ENCODE data around the gene IPCEF1. TPM values are rescaled to one million over a fixed set of nuclear protein-coding genes. Genes with fewer than 3 reads are reported as not detected.

Gene IPCEF1
- total RNA-seq, 1 donor from 2014 or later: not detected

DNA sequence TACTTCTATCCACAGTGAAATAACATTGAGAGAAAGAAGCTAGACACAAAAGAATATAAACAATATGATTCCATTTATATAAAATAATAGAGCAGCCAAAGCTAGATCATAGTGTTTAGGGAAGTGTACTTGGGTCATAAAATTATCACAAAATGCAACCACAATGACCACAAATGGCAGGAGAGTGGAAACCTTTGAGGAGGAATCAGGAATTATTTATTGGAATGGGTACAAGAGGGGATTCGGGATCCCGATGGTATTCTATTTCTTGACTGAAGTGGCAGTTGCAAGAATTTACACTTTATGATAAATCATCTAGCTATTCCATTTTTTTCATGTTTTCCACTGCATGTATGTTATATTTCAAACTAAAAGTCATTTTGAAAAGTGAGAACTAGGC, 76.1 kb downstream of the IPCEF1 start:
- no peak for DNase-seq (ENCODE audit: low spot score in 2 of 2)
- peaks cover 0 to 7% of the 10 kb centered on the region in 2 donors for H3K9me3 ChIP-seq
- peaks cover 0 to 2% of the 10 kb centered on the region in 2 donors for H3K4me1 ChIP-seq
- intact Hi-C loops (cut with DNase I): no loop called here
- H3K27me3 ChIP-seq: no peaks in the 10 kb centered on the region
- TF ChIP-seq, protein P1, sequence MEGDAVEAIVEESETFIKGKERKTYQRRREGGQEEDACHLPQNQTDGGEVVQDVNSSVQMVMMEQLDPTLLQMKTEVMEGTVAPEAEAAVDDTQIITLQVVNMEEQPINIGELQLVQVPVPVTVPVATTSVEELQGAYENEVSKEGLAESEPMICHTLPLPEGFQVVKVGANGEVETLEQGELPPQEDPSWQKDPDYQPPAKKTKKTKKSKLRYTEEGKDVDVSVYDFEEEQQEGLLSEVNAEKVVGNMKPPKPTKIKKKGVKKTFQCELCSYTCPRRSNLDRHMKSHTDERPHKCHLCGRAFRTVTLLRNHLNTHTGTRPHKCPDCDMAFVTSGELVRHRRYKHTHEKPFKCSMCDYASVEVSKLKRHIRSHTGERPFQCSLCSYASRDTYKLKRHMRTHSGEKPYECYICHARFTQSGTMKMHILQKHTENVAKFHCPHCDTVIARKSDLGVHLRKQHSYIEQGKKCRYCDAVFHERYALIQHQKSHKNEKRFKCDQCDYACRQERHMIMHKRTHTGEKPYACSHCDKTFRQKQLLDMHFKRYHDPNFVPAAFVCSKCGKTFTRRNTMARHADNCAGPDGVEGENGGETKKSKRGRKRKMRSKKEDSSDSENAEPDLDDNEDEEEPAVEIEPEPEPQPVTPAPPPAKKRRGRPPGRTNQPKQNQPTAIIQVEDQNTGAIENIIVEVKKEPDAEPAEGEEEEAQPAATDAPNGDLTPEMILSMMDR (IDR thresholded peaks at IDR 0.05): no peak
- H3K36me3 ChIP-seq: no peaks in the 10 kb centered on the region
- H3K27ac ChIP-seq: no peak overlapping the region
- H3K4me3 ChIP-seq: no peak overlapping the region

DNA sequence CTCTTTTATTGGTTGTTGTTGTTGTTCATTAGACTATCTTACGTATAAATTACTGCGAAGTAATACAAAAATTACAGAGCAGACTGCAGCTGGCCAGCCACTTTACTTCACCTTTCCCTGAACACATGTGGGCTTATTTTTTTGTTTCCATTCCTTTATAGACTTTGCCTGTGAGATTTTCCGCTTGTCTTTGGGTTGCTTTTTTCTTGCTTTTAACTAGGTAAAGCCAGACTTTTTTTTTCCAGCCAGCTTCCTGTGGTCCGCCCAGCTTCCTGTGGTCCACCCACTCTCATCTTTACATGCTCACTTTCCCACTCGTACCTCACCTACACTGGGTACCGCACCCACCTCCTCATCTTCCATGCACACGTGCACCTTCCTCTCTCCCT, 79.0 kb downstream of the IPCEF1 start:
- no peak for DNase-seq (ENCODE audit: low spot score in 2 of 2)
- H3K27ac ChIP-seq: no peak overlapping the region
- peaks cover 0 to 2% of the 10 kb centered on the region in 2 donors for H3K4me1 ChIP-seq
- H3K4me3 ChIP-seq: peak overlapping the region in 1 of 2 donors; percentile 44
- no peaks in the 10 kb centered on the region for H3K36me3 ChIP-seq
- TF ChIP-seq, protein P1 (IDR thresholded peaks at IDR 0.05): no peak
- H3K27me3 ChIP-seq: no peaks in the 10 kb centered on the region
- no peaks in the 10 kb centered on the region for H3K9me3 ChIP-seq
- intact Hi-C loops (cut with DNase I): loop anchor here (1.0 to 5.0 kb wide), 3 partner anchors 123 to 1045 kb away; no protein-coding TSS in a partner anchor

DNA sequence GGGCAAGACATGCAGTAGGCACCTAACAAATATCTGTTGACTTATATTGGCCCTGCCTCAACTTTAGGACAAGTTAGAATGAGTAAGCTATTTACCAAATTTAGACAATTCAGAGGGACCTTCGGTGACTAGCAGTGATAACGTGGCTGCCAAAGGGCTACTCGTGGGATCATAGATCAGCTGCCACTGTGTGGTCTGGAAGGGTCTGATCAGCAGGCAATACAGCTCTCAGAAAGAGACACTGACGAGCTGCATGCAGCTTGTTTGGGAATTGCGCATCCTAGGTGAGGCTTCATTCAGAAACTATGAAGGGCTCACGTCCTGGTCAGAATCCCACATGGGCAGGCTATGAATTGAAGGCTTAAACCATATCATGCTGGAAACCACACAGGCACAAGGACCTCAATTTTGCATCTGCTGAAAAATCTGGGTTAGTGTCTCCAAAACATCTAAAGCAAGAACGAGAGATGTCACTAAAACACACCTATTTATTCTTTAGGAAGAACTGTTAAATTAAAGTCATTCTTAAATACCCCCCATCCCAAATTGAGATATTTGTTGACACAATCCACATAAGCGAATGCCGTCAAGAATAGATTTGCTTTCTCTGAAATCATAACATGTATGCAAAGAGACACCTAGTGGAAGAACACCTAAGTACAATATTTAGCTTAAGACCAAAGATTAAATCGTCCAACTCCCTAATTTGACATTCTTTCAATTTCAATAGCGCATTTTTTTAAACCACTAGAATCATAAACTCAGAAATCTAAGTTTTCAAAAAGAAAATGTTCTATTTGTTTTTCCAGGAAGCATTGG, 79.6 kb downstream of the IPCEF1 start:
- peak overlapping the region in 1 of 2 donors; percentile 44 for H3K4me3 ChIP-seq
- H3K36me3 ChIP-seq: no peaks in the 10 kb centered on the region
- DNase-seq (ENCODE audit: low spot score in 2 of 2): no peak
- intact Hi-C loops (cut with DNase I): loop anchor here (1.0 to 5.0 kb wide), 3 partner anchors 123 to 1045 kb away; no protein-coding TSS in a partner anchor
- no peaks in the 10 kb centered on the region for H3K9me3 ChIP-seq
- H3K27me3 ChIP-seq: no peaks in the 10 kb centered on the region
- H3K4me1 ChIP-seq: peaks cover 0 to 2% of the 10 kb centered on the region in 2 donors
- TF ChIP-seq, protein P1 (IDR thresholded peaks at IDR 0.05): peak; percentile 33 to 65 (median 43)
- H3K27ac ChIP-seq: no peak overlapping the region

DNA sequence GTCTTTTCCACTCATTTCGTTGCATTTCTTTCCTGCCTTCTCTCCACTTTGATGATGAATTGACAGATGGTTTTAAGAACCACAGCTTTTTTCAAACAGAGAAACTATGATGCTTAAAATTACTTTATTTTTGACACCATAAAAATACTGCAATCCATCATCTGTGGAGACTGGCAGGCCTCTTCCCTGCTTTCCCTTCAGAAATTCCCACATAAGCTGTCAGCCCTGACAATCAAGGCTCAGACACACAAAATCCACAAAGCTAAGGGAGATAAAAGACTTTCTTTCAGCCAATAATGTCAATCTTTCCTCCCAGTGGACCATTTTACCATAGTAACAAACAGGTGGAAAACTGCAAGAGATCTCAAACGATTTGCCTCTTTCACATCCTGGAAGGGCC, 82.4 kb downstream of the IPCEF1 start:
- intact Hi-C loops (cut with DNase I): no loop called here

DNA sequence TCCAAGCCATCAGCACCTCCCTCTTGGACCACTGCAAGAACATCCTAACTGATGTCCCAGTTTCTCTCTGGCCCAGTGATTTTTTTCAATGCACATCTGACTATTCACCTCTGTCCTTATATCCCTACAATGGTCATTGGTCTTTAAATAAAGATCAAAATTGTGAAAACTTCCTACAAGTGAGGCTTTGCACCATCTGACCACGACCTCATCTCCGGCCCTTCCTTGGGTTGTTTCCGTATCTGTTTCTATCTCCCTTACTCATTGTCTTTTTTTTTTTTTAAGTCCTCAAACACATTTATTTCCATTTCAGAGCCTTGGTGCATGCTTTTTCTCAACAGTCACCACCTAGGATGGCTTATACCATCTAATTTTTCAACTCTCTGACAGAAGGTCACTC, 88.1 kb downstream of the IPCEF1 start:
- no peaks in the 10 kb centered on the region for H3K36me3 ChIP-seq
- H3K27ac ChIP-seq: no peak overlapping the region
- no peak overlapping the region for H3K4me3 ChIP-seq
- intact Hi-C loops (cut with DNase I): no loop called here
- H3K9me3 ChIP-seq: no peaks in the 10 kb centered on the region
- no peaks in the 10 kb centered on the region for H3K4me1 ChIP-seq
- DNase-seq (ENCODE audit: low spot score in 2 of 2): no peak
- TF ChIP-seq, protein P1 (IDR thresholded peaks at IDR 0.05): no peak
- H3K27me3 ChIP-seq: no peaks in the 10 kb centered on the region

More for the DNA sequence above, 82.4 kb downstream of the IPCEF1 start:
- Histone ChIP-seq H3K27ac (no peak overlapping the region), H3K9me3 (no peaks in the 10 kb centered on the region), H3K4me1 (peaks cover 0 to 2% of the 10 kb centered on the region in 2 donors), H3K4me3 (no peak overlapping the region), H3K36me3 (no peaks in the 10 kb centered on the region), H3K27me3 (no peaks in the 10 kb centered on the region)
- TF ChIP-seq, protein P1 (IDR thresholded peaks at IDR 0.05): no peak
- DNase-seq (ENCODE audit: low spot score in 2 of 2): no peak

Measured in ascending aorta (tissue), 2 donors.